ENCODE results near the gene TRAPPC14. TPM values are rescaled to one million over a fixed set of nuclear protein-coding genes. Genes with fewer than 3 reads are reported as not detected.
"Not testable (repeated sequence)": the region's sequence is repeated elsewhere in the genome, so short reads cannot be mapped to it uniquely, and the experiment has no call there.

TRAPPC14 gene
- total RNA-seq, 2 experiments from 2014 or later, result 52.0 to 58.4 TPM

GRCh38 chr7:100183090-100183489, 24.6 kb upstream of the TRAPPC14 start:
- not testable (repeated sequence) for H3K9me3 Mint-ChIP-seq; H3K36me3 Mint-ChIP-seq; H3K4me3 Mint-ChIP-seq; ATAC-seq (ENCODE audit: low read depth); H3K27ac Mint-ChIP-seq; H3K27me3 Mint-ChIP-seq; DNase-seq
- POLR2A ChIA-PET, result interaction anchor here (1.1 to 4.2 kb wide), 5 partner anchors 17 to 246 kb away, joined by 3 to 17 read pairs (median 3); partner anchors contain the start of genes LAMTOR4, MEPCE and ZCWPW1
- H3K4me1 Mint-ChIP-seq, result peaks cover 34% of the 10 kb centered on the region

GRCh38 chr7:100182616-100183015, 24.1 kb upstream of the TRAPPC14 start:
- POLR2A ChIA-PET, result interaction anchor here (0.6 to 4.2 kb wide), 7 partner anchors 17 to 716 kb away, joined by 3 to 17 read pairs (median 3); partner anchors contain the start of genes LAMTOR4, MEPCE and ZCWPW1
- H3K4me1 Mint-ChIP-seq, result peaks cover 34% of the 10 kb centered on the region
- not testable (repeated sequence) for H3K4me3 Mint-ChIP-seq; ATAC-seq (ENCODE audit: low read depth); H3K9me3 Mint-ChIP-seq; H3K27me3 Mint-ChIP-seq; H3K27ac Mint-ChIP-seq; H3K36me3 Mint-ChIP-seq; DNase-seq

GRCh38 chr7:100180084-100180483, 21.6 kb upstream of the TRAPPC14 start:
- H3K27me3 Mint-ChIP-seq, result not testable (repeated sequence)
- H3K4me1 Mint-ChIP-seq, result peaks cover 47% of the 10 kb centered on the region
- POLR2A ChIA-PET, result interaction anchor here (0.7 to 4.2 kb wide), 10 partner anchors 8 to 249 kb away, joined by 3 to 17 read pairs (median 8); partner anchors contain the start of genes GAL3ST4, LAMTOR4, MEPCE and PVRIG

GRCh38 chr7:100177045-100178001, 18.8 kb upstream of the TRAPPC14 start, which contains the start of the genes GPC2 and STAG3:
Gene GPC2 (minus strand): TSS chr7:100177381. CDS start chr7:100177199, 182 bp downstream.
Gene STAG3 (plus strand): TSS chr7:100177918. CDS start chr7:100180557, 2,639 bp downstream.
- DNase-seq (peak; percentile 99), ATAC-seq (ENCODE audit: low read depth) (peak; percentile 86)
- Mint-ChIP-seq H3K27ac (peak within 1 kb of the TSS; percentile 64), H3K4me1 (peaks cover 48% of the 10 kb centered on the region), H3K27me3 (peaks cover 3% of the 10 kb centered on the region), H3K4me3 (peak within 1 kb of the TSS; percentile 80), H3K36me3 (peaks cover 13% of the 10 kb centered on the region), H3K9me3 (no peaks in the 10 kb centered on the region)
- POLR2A ChIA-PET, result interaction anchor here (0.8 to 2.5 kb wide), 11 partner anchors 9 to 259 kb away, joined by 3 to 20 read pairs (median 3); partner anchors contain the start of genes GAL3ST4, LAMTOR4, PPP1R35 and PVRIG

More at GRCh38 chr7:100180084-100180483, 21.6 kb upstream of the TRAPPC14 start:
- peak overlapping the region; percentile 92 for H3K27ac Mint-ChIP-seq
- peak overlapping the region; percentile 70 for H3K4me3 Mint-ChIP-seq
- ATAC-seq (ENCODE audit: low read depth); H3K36me3 Mint-ChIP-seq; DNase-seq; H3K9me3 Mint-ChIP-seq: not testable (repeated sequence)

GRCh38 chr7:100176096-100177044, 17.8 kb upstream of the TRAPPC14 start:
- H3K9me3 Mint-ChIP-seq, result no peaks in the 10 kb centered on the region
- ATAC-seq (ENCODE audit: low read depth) (no peak), DNase-seq (no peak)
- POLR2A ChIA-PET, result interaction anchor here (0.8 to 2.5 kb wide), 9 partner anchors 9 to 260 kb away, joined by 3 to 20 read pairs (median 3); partner anchors contain the start of genes GAL3ST4, LAMTOR4, PPP1R35 and PVRIG
- H3K27ac Mint-ChIP-seq, result peak overlapping the region; percentile 43
- peaks cover 5% of the 10 kb centered on the region for H3K27me3 Mint-ChIP-seq
- peaks cover 42% of the 10 kb centered on the region for H3K4me1 Mint-ChIP-seq
- H3K36me3 Mint-ChIP-seq, result peaks cover 15% of the 10 kb centered on the region
- H3K4me3 Mint-ChIP-seq, result peak overlapping the region; percentile 80

GRCh38 chr7:100175296-100175935, 16.9 kb upstream of the TRAPPC14 start:
- Mint-ChIP-seq H3K36me3 (peaks cover 15% of the 10 kb centered on the region), H3K9me3 (no peaks in the 10 kb centered on the region), H3K4me3 (peak overlapping the region; percentile 22), H3K27me3 (peaks cover 7% of the 10 kb centered on the region), H3K4me1 (peaks cover 40% of the 10 kb centered on the region), H3K27ac (no peak overlapping the region)
- POLR2A ChIA-PET, result interaction anchor here (2.4 kb wide), 1 partner anchor 8 kb away, joined by 20 read pairs; the partner anchor contains the start of gene GAL3ST4
- ATAC-seq (ENCODE audit: low read depth) (no peak), DNase-seq (no peak)

- Mint-ChIP-seq H3K4me1 (peaks cover 43% of the 10 kb centered on the region), H3K4me3 (no peak overlapping the region), H3K27me3 (peaks cover 8% of the 10 kb centered on the region), H3K36me3 (peaks cover 14% of the 10 kb centered on the region), H3K27ac (peak overlapping the region; percentile 65), H3K9me3 (no peaks in the 10 kb centered on the region)
- DNase-seq (no peak), ATAC-seq (ENCODE audit: low read depth) (no peak)
- POLR2A ChIA-PET, result no interaction called here
Measured at GRCh38 chr7:100174582-100174981, 16.1 kb upstream of the TRAPPC14 start.

- DNase-seq (no peak), ATAC-seq (ENCODE audit: low read depth) (no peak)
- peaks cover 8% of the 10 kb centered on the region for H3K27me3 Mint-ChIP-seq
- no peak overlapping the region for H3K4me3 Mint-ChIP-seq
- H3K4me1 Mint-ChIP-seq, result peaks cover 46% of the 10 kb centered on the region
- peaks cover 14% of the 10 kb centered on the region for H3K36me3 Mint-ChIP-seq
- H3K9me3 Mint-ChIP-seq, result no peaks in the 10 kb centered on the region
- POLR2A ChIA-PET, result no interaction called here
- no peak overlapping the region for H3K27ac Mint-ChIP-seq
Measured at GRCh38 chr7:100173806-100174495, 15.4 kb upstream of the TRAPPC14 start.

- peaks cover 14% of the 10 kb centered on the region for H3K36me3 Mint-ChIP-seq
- H3K9me3 Mint-ChIP-seq, result no peaks in the 10 kb centered on the region
- POLR2A ChIA-PET, result interaction anchor here (0.6 to 1.2 kb wide), 5 partner anchors 9 to 43 kb away, joined by 3 to 4 read pairs (median 3); no protein-coding TSS in a partner anchor
- H3K4me3 Mint-ChIP-seq, result peak overlapping the region; percentile 81
- DNase-seq, result no peak
- peak overlapping the region; percentile 54 for H3K27ac Mint-ChIP-seq
- peaks cover 8% of the 10 kb centered on the region for H3K27me3 Mint-ChIP-seq
- peak; percentile 4 for ATAC-seq (ENCODE audit: low read depth)
- peaks cover 65% of the 10 kb centered on the region for H3K4me1 Mint-ChIP-seq
Measured at GRCh38 chr7:100171840-100172239, 13.3 kb upstream of the TRAPPC14 start.

- peak; percentile 66 for DNase-seq
- peak; percentile 56 for ATAC-seq (ENCODE audit: low read depth)
- peaks cover 14% of the 10 kb centered on the region for H3K36me3 Mint-ChIP-seq
- H3K27ac Mint-ChIP-seq, result peak overlapping the region; percentile 86
- POLR2A ChIA-PET, result interaction anchor here (0.6 to 1.3 kb wide), 6 partner anchors 8 to 42 kb away, joined by 3 to 4 read pairs (median 4); partner anchors contain the start of gene LAMTOR4
- H3K4me1 Mint-ChIP-seq, result peaks cover 67% of the 10 kb centered on the region
- H3K9me3 Mint-ChIP-seq, result no peaks in the 10 kb centered on the region
- H3K4me3 Mint-ChIP-seq, result peak overlapping the region; percentile 81
- peaks cover 8% of the 10 kb centered on the region for H3K27me3 Mint-ChIP-seq
Measured at GRCh38 chr7:100171087-100171681, 12.7 kb upstream of the TRAPPC14 start.

Measured in activated naive CD8-positive, alpha-beta T cell treated with anti-CD3 and anti-CD28 coated beads, Interleukin-2, amount 10 ng/mL, durations not matched to agents 7 days and 5 days (primary cell).